Measurements from ENCODE around the gene IFIT5.
"Not testable (repeated sequence)": the region's sequence is repeated elsewhere in the genome, so short reads cannot be mapped to it uniquely, and the experiment has no call there.

Gene IFIT5

GRCh38 chr10:89421018-89421476, 6.7 kb downstream of the IFIT5 start:
- no peak overlapping the region for H3K4me3 ChIP-seq (ENCODE audit: low read length)
- no peak for DNase-seq (ENCODE audit: low read depth, low spot score)

DNA sequence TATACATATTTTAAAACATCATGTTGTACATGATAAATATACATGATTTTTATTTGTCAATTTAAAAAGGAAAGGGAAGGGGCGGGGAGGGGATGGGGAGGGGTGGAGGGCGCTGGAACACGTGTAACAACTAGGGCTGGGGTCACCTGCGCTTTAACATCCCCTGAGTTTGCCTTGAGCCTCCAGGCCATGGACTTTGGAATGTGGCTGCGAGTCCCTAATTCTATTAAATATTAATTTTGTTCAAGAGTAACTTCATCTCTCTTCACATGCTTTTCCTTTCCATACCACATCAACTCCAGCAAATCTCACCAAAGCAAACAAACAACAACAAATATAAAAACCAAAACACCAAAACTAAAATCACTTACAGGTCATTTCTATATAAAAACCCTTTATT, 10.6 kb downstream of the IFIT5 start:
- no peak for DNase-seq (ENCODE audit: low read depth, low spot score)

DNA sequence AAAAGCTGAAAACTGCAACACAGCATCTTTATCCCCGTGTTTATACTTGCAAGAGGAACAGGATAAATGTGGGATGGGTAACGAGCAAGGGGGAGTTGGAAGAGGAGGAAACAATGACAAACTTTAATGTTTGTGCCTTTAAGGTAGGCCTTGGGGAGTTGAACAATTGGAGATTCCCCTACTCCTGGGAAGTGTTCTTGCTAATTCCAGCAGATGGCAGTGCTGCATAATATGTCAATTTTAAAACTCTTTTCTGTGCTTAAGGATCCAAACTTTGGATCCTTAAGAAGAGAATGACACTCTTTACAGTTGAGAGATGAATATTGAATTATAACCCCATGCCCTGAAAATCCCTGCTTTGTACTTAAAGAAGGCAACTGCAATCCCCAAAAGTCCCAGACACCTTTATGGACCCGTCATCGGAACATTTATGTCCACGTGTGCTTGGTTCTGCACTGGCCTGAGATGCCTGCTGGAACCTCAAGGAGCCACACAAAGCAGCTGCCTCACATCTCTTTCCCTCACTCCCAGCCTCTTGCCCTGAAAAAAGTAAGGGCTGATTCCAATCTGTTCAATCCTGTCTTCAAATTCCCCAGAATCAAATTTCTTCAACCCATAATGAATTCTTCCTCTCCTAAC, 12.0 kb downstream of the IFIT5 start:
- peak; percentile 42 for DNase-seq (ENCODE audit: low read depth, low spot score)

More for the DNA sequence above, 10.6 kb downstream of the IFIT5 start:
- H3K4me3 ChIP-seq (ENCODE audit: low read length): no peak overlapping the region

DNA sequence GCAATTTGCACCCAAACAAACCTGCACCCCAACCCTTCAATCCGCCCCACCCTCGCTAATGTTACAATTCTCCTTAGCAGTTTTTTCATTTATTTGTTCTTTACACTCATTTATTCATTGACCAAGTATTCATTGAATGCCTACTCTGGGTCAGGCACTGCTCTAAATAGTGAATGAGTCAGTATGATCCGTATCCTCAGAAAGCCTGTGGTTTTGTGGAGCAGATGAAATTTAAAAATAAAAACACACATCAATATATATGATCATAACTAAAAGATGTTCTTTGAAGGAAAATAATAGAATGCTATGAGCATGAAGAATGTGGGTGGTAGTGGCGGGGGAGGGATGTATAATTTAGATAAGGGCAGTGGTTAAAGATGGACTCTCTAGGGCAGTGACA, 13.3 kb downstream of the IFIT5 start:
- no peak overlapping the region for H3K4me3 ChIP-seq (ENCODE audit: low read length)
- no peak for DNase-seq (ENCODE audit: low read depth, low spot score)

More for the DNA sequence above, 12.0 kb downstream of the IFIT5 start:
- H3K4me3 ChIP-seq (ENCODE audit: low read length): no peak overlapping the region

DNA sequence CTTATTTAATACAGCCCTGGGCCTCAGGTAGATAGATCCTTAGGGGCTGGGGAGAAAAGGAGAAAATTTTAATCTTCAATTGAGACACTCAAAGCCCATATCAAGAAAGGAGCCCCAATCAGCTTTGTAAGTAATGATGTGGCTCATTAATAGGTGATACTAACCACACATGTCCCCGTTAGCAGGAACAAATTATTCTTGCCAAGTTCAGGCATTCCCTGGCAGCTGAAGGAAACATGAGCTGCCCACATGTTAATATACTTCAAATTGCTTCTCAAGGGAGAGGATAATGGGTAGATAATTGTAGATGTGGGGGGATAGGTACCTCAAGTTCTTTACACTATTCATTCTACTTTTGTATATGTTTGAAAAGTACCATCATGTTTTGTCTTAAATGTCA, 14.5 kb downstream of the IFIT5 start:
- DNase-seq (ENCODE audit: low read depth, low spot score): no peak
- H3K4me3 ChIP-seq (ENCODE audit: low read length): no peak overlapping the region

- no peak for DNase-seq (ENCODE audit: low read depth, low spot score)
- no peak overlapping the region for H3K4me3 ChIP-seq (ENCODE audit: low read length)
These were observed 17.6 kb downstream of the IFIT5 start for GRCh38 chr10:89431977-89432376.

GRCh38 chr10:89438525-89438924, 24.2 kb downstream of the IFIT5 start:
- H3K4me3 ChIP-seq (ENCODE audit: low read length): no peak overlapping the region
- no peak for DNase-seq (ENCODE audit: low read depth, low spot score)

DNA sequence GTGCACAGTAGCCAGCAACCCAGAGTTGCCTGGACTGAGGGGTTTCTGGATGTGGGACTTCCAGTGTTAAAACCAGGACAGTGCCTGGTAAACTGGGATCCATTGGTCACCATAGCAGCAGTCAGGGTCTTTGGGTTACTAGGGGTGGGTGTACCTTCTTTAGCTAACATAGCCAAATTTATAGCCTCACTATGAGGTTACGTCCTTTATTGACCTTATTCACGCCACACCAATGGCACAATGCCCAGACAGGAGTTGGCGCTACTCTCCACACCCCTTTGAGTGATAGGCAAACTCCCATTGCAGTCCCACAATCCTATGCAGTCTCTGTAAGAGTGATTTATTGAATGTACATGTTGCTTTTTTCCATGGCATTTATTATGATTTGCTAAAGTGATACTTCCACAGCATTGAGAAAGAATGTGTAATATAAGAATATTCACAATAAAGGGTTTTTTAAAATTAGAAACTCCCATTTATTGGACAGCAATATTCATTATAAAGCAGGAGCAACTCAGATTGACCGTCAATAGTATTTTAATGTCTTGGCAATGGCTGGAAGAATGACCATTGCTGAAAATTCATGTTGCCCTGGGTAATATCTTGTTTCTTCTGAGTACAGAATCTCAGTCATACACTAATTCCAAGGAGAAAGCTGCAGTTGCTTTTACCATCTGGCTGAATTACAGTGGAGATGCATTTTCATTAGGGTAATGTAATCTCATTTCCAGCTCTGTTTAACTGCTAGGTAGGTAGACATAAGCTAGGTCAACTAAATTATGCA, 26.1 kb downstream of the IFIT5 start:
- no peak overlapping the region for H3K4me3 ChIP-seq (ENCODE audit: low read length)
- DNase-seq (ENCODE audit: low read depth, low spot score): no peak

DNA sequence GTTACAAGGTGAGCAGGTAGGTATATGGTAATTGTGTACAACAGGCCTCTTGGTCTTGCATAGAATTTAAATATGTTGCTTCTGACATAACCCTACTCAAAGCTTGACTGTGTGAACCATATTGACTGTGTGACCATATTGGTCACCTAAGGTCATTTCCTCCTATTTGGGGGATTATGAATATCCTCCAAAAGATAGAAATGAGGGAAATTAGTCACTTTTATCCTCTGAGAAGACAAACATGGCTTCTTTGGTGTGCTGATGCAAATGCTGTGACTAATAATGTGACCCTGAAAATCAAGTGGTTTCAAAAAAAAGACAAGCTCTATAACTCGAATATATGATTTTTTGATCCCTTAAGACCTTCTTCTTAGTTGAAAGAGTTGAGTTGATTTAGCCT, 27.9 kb downstream of the IFIT5 start:
- DNase-seq (ENCODE audit: low read depth, low spot score): no peak

GRCh38 chr10:89444819-89445218, 30.5 kb downstream of the IFIT5 start:
- DNase-seq (ENCODE audit: low read depth, low spot score); H3K4me3 ChIP-seq (ENCODE audit: low read length): not testable (repeated sequence)

More for the DNA sequence above, 27.9 kb downstream of the IFIT5 start:
- no peak overlapping the region for H3K4me3 ChIP-seq (ENCODE audit: low read length)

- no peak overlapping the region for H3K4me3 ChIP-seq (ENCODE audit: low read length)
- DNase-seq (ENCODE audit: low read depth, low spot score): no peak
These were observed 36.5 kb downstream of the IFIT5 start for GRCh38 chr10:89450901-89451300.

- no peak for DNase-seq (ENCODE audit: low read depth, low spot score)
- H3K4me3 ChIP-seq (ENCODE audit: low read length): no peak overlapping the region
These were observed 37.8 kb downstream of the IFIT5 start for GRCh38 chr10:89452193-89452592.

GRCh38 chr10:89454561-89455347, 40.4 kb downstream of the IFIT5 start:
- no peak overlapping the region for H3K4me3 ChIP-seq (ENCODE audit: low read length)
- no peak for DNase-seq (ENCODE audit: low read depth, low spot score)

DNA sequence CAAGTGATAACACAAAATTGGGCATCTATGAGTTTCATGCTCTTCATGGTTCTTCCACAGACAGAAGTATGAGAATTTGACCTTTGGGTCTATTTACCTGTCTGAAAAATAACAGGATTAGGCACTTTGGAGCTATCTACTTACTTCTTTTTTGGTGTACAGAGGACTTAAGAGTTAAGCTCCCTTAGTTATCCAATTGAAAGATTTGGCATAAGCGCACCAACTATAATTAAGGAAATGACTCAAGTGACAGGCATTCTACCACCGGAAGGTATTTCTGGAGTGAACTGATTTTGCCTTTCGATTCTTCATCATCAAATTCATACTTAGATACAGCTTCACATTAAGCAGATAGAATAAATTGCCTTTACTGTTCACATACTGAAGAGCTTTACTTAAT, 43.9 kb downstream of the IFIT5 start:
- no peak overlapping the region for H3K4me3 ChIP-seq (ENCODE audit: low read length)
- DNase-seq (ENCODE audit: low read depth, low spot score): no peak

GRCh38 chr10:89458784-89459183, 44.4 kb downstream of the IFIT5 start:
- H3K4me3 ChIP-seq (ENCODE audit: low read length): no peak overlapping the region
- DNase-seq (ENCODE audit: low read depth, low spot score): no peak

DNA sequence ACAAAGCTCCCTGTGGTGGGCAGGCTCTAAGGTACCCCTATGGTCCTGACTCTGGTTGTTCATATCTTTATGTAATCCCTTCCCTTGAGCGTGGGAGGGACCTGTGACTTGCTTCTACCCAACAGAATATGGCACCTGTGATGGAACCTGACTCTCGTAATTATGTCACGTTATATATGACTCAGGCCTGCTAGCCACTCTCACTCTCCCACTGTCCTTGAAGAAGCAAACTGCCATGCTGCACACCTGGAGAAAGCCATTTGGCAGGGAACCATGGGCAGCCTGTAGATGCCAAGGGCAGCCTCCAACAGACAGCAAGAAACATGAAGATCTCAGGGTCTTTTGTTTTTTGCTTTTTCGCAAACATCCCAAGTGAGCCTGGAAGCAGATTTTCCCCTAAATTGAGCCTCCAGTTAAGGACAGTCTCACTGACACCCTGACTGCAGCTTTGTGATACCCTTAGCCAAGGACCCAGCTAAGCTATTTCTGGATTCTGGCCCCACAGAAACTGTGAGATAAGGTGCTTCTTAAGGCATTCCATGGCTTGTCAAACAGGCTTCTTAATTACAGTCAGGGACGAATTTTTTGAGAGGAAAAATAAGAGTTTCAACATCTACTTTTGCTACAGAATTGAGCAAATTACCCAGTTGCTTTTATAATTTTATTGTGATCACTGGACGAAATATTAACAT, 49.6 kb downstream of the IFIT5 start:
- no peak overlapping the region for H3K4me3 ChIP-seq (ENCODE audit: low read length)
- DNase-seq (ENCODE audit: low read depth, low spot score): no peak

- H3K4me3 ChIP-seq (ENCODE audit: low read length): no peak overlapping the region
- DNase-seq (ENCODE audit: low read depth, low spot score): no peak
These were observed 50.8 kb downstream of the IFIT5 start for GRCh38 chr10:89465196-89465595.

GRCh38 chr10:89466599-89467035, 52.2 kb downstream of the IFIT5 start:
- no peak overlapping the region for H3K4me3 ChIP-seq (ENCODE audit: low read length)
- no peak for DNase-seq (ENCODE audit: low read depth, low spot score)

DNA sequence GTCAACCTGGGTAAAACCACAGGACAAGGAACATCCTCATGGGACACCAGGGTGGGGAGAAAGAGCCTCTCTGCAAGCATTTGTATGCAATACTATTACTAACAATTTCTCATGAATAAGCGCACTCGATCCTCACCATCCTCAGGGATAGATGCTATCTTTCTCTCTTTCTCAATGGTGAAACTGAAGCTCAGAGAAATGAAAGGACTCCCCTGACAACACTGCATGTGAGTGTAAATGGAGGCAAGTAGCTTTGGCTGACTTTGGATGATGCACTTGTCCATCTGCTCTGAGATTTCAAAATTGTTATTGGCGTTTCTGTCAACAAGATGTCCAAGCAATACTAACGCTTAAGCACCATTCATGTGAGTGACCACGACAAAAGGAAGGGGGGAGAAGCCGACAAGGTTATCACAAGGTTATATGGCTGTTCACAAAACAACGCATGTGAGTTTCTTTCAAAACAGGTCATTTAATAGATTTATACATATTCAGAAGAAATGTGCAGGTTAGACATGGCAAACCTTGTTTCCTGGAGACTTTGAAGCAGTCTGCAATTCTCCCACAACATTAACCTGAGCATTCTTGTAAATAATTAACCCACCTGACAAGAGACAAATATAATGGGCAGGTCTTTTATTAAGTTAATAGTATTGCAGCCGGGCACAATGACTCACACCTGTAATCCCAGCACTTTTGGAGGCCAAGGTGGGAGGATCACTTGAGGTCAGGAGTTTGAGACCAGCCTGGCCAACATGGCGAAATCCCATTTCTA, 54.0 kb downstream of the IFIT5 start:
- H3K4me3 ChIP-seq (ENCODE audit: low read length): no peak overlapping the region
- DNase-seq (ENCODE audit: low read depth, low spot score): no peak

All from Jurkat, Clone E6-1 (cell line).